OCI-M2 (cell line): ENCODE data around the gene EZR.
"Not testable (repeated sequence)": the region's sequence is repeated elsewhere in the genome, so short reads cannot be mapped to it uniquely, and the experiment has no call there.

Experiments used
- DNase-seq: peaks from one replicate; lab custom pipeline; 2025; ENCODE audit not compliant: unreplicated experiment; lab: John Stamatoyannopoulos, UW

EZR gene

DNA sequence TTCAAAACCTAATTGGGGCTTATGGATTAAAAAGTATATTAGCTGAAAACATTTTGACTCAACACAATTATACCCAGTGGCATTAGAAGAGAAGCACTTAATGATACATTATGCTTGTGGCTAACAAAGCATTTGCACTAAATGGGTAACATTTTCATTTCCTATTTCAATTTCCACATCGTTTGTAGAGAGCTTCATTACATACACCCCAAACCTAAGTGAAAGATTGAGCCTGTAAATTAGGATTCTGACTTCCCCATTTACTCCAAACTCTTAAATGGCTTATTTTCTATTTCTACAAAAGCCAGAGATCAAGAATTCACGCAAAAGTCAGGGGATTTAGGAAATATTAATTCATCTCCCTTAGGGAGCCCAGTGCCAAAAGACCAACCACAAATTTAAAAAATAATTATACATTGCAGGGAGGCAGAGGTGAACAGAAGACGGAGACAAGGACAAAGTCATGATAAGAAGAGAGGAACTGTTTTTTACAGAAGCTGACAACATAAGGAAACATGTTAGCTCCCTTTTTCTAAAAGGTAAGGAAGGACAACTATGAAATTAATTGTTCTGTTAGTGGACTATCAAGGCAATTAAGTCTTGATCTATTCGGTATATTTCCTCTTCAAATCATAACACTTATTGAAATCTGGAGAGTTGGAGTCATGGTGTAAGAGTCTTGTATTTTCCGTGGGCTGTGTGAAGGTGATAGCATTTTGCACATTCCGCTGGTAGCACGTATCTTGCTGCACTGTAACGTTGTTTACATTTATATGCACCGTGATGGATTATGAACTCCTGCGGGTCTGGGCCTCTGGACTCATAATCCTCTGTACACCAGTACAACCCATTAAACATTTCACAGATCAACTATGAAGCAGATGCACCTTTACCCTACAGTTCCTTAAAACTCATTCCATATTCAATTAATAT lies 24.8 kb upstream of the EZR start:
- DNase-seq = no peak

DNA sequence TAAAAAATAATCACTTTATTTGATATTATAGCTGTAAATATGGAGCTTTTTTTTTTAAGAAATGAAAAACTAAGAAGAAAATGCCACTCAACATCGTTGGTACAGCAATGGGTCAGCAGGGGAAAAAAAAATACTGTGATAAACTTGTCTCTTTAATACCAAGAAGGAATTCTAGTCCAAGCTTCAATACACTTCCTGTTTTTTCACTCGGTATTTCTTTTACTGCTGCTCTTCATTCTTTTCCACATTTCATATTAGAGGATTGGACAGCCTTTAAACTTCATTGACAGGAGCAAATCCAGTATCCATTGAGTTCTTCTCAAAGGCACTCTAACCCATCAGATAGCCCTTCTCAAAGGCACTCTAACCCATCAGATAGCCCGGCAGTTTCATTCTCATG lies 22.2 kb upstream of the EZR start:
- DNase-seq = no peak

GRCh38 chr6:158840465-158840864 lies 21.3 kb upstream of the EZR start:
- DNase-seq = no peak

GRCh38 chr6:158839796-158840195 lies 20.6 kb upstream of the EZR start:
- no peak for DNase-seq

GRCh38 chr6:158838790-158839189 lies 19.6 kb upstream of the EZR start:
- DNase-seq = not testable (repeated sequence)

DNA sequence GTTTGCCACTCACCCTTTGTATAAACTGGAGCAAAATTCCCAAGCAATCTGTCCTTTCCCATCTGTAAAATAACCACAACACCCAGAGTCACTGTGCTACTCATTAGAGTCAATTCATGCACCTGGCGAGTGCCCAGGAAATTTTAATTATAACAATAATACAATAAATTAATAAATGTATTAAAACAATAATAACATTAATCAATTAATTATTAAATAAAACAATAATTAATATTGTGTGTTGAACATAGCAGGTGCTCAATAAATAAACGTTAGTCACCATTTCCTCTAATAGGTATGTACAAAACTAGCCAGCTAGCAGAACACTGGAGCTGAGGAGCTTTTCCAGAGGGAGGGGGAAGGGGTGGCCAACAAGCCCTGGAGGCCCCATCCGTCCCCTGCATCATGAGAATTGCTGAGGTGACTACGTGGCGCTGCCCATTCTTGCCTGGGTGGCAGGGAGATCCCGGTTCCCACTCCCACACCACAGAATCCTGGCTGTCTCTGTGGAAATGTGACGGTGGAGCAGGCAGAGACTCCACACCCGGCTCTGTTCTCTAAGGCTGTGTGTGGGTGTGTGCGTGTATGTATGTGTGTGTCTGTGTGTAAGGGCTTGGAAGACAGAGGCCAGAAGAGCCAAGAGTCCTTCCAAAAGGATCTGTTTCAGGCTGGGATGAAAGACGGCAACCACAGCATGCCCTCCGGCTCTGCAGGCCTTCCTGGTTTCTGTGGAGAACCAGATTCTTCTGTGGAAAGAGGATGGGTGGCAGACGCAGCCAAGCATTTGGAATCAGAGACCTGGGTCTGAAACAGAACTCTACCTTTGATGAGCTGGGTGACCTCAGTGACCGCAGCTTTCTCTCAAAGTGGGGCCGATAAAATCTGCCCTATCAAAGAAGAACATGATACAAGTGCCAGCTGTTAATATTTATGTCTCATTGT lies 18.8 kb upstream of the EZR start:
- DNase-seq = no peak

- DNase-seq = no peak
Observed at GRCh38 chr6:158836625-158837311, 17.6 kb upstream of the EZR start.

GRCh38 chr6:158835616-158836221 lies 16.6 kb upstream of the EZR start:
- DNase-seq = no peak

DNA sequence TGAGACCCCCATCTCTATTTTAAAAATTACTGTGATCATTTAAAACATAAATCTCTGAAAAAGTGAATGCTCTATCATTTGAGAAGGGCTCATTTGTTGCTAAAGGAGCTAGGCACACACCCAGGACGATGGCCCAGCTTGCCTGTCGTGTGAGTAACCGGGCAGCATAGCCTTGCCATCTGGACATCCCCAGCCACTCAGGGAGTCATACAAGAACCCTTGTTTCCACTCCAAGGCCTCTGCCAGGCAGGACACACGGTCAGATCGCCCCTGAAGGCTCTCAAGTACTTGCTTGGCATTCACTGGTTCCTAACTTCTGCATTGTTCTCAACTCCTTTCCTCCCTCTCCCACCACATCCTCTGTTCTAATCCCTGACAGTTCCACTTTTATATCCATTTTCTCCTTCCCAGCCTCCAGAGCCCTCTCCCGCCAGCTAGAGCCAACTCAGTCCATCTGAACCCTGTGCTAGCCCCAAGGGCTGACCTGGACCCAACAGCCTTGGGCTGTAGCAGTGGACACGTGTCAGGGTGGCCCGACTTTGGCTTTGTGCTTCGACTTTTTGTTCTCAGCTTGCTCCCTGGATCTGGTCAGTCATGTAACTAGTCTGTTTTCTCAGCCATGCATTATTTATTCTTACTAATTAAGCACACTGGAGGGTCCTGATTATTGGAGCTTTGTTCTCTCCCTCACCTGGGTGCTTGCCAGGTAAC lies 15.7 kb upstream of the EZR start:
- DNase-seq = no peak

DNA sequence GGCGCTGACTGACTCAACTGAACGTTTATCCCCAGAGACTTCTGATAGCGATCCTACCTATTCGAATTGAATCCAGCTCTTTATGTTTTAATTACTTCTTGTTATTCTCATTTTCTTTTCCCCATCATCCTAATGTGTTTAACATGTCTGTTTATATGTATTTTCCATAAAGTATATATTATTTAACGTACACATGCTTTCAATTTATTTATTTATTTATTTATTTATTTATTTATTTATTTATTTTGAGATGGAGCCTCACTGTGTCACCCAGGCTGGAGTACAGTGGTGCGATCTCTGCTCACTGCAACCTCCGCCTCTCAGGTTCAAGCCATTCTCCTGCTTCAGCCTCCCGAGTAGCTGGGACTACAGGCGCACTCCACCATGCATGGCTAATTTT lies 13.6 kb upstream of the EZR start:
- DNase-seq = not testable (repeated sequence)

DNA sequence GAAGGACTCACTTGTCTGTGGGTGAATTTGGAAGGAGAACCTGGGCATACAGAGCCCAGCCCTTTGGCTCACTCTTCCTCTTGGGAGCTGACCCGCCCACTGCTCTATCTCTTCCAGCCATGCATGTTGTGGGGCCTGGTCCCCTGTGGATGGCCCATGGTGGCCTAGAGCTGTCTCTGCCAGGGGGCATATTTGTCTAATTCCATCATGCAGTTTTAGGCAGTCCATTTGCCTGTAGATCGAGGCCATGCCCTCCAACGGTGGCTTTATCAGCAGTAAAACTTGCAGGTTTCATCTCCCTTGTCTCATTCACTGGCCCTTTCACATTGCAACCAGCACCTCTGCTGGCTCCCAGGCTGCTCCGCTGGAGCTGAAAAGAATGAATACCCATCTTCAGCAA lies 12.9 kb upstream of the EZR start:
- DNase-seq = no peak

- no peak for DNase-seq
Observed at GRCh38 chr6:158831571-158831970, 12.4 kb upstream of the EZR start.

DNA sequence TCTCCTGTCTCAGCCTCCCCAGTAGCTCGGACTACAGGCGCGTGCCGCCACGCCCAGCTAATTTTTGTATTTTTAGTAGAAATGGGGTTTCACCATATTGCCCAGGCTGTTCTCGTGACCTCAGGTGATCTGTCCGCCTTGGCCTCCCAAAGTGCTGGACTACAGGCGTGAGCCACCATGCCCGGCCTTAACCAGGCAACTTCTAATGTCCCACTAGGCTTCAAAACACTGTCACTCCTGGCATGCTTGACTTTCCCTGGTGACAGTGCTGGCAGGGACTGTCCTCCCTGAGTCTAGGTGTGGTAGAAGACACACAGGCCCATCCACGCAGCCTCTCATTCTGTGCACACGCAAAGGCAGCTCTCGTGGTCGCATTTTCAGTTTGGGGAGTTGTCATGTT lies 11.6 kb upstream of the EZR start:
- DNase-seq = no peak

DNA sequence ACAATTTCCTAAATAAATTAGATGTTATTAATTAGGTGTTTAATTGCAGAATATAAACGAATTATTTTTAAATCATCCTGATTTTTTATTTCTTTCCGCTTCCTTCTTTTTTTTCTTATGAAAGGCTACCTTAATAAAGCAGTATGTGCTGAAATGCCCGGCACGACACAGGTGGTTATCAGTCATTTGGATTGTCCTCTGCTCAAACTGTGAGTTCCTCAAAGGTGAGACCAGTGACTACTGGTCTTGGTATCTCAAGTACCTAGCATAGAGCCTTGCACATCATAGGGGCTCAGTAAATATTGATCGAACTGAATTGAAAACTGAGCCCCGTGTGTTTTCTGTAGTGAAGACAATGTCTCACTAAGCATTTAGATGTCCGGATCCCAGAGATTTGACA lies 9.6 kb upstream of the EZR start:
- DNase-seq = no peak

- DNase-seq = no peak
Observed at GRCh38 chr6:158826819-158827501, 7.8 kb upstream of the EZR start.

GRCh38 chr6:158825951-158826306 lies 6.8 kb upstream of the EZR start:
- no peak for DNase-seq

- DNase-seq = no peak
Observed at GRCh38 chr6:158825038-158825950, 6.1 kb upstream of the EZR start.

DNA sequence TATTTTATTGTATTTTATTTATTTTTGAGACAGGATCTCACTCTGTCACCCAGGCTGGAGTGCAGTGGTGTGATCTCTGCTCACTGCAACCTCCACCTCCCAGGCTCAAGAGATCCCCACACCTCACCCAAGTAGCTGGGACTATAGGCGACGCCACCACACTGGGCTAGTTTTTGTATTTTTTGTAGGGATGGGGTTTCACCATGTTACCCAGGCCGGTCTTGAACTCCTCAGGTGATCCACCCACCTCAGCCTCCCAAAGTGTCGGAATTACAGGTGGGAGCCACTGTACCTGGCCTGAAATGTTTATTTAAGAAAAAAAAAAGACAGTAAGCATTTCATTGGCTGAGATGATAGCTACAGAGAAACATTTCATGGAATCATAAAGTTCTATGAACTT lies 4.4 kb upstream of the EZR start:
- not testable (repeated sequence) for DNase-seq
